ENCODE data around the gene TTI1. TPM values are rescaled to one million over a fixed set of nuclear protein-coding genes. Genes with fewer than 3 reads are reported as not detected.

Gene TTI1
- total RNA-seq, 1 experiment from 2014 or later, result 54.0 TPM

GRCh38 chr20:38001173-38001875 lies 31.9 kb downstream of the TTI1 start:
- no TSS peak for BruUV-seq (replicated peaks)
- TF ChIP-seq, protein P1, sequence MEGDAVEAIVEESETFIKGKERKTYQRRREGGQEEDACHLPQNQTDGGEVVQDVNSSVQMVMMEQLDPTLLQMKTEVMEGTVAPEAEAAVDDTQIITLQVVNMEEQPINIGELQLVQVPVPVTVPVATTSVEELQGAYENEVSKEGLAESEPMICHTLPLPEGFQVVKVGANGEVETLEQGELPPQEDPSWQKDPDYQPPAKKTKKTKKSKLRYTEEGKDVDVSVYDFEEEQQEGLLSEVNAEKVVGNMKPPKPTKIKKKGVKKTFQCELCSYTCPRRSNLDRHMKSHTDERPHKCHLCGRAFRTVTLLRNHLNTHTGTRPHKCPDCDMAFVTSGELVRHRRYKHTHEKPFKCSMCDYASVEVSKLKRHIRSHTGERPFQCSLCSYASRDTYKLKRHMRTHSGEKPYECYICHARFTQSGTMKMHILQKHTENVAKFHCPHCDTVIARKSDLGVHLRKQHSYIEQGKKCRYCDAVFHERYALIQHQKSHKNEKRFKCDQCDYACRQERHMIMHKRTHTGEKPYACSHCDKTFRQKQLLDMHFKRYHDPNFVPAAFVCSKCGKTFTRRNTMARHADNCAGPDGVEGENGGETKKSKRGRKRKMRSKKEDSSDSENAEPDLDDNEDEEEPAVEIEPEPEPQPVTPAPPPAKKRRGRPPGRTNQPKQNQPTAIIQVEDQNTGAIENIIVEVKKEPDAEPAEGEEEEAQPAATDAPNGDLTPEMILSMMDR (IDR thresholded peaks at IDR 0.05; ENCODE audit: unreplicated experiment), result no peak
- Mint-ChIP-seq H3K4me1 (ENCODE audit: low read depth, unreplicated experiment) (no peaks in the 10 kb centered on the region), H3K9me3 (ENCODE audit: low read depth, unreplicated experiment) (no peaks in the 10 kb centered on the region), H3K27ac (ENCODE audit: unreplicated experiment) (no peak overlapping the region), H3K27me3 (ENCODE audit: unreplicated experiment) (no peaks in the 10 kb centered on the region), H3K36me3 (ENCODE audit: insufficient read depth, unreplicated experiment) (peaks cover 42% of the 10 kb centered on the region), H3K4me3 (ENCODE audit: low read depth, unreplicated experiment) (no peak overlapping the region)
- DNase-seq, result no peak
- intact Hi-C loops (cut with micrococcal nuclease; ENCODE audit: unreplicated experiment), result no loop called here
- CTCF ChIA-PET, result no interaction called here

DNA sequence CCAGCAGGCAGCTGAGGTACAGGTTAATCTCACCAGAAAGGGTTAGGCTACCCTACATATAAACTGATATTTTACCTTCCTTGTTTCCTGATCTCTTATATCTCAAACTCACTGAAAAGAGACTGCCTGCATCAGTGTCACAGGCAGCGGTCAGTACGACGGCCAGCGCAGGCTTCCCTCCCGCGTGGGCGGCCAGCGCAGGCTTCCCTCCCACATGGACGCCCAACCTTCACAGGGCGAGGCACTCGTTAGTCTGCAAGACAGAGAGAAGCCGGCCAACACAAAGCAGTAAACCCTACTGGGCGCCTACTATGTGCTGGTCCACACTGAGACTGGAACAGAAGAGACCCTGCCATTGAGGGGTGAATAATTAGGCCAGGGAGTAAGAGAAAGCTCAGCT lies 33.0 kb downstream of the TTI1 start:
- DNase-seq, result no peak
- Mint-ChIP-seq H3K27ac (ENCODE audit: unreplicated experiment) (no peak overlapping the region), H3K36me3 (ENCODE audit: insufficient read depth, unreplicated experiment) (peaks cover 42% of the 10 kb centered on the region), H3K27me3 (ENCODE audit: unreplicated experiment) (no peaks in the 10 kb centered on the region), H3K4me1 (ENCODE audit: low read depth, unreplicated experiment) (no peaks in the 10 kb centered on the region), H3K9me3 (ENCODE audit: low read depth, unreplicated experiment) (no peaks in the 10 kb centered on the region), H3K4me3 (ENCODE audit: low read depth, unreplicated experiment) (no peak overlapping the region)
- TF ChIP-seq, protein P1 (IDR thresholded peaks at IDR 0.05; ENCODE audit: unreplicated experiment), result no peak
- intact Hi-C loops (cut with micrococcal nuclease; ENCODE audit: unreplicated experiment), result no loop called here
- no TSS peak for BruUV-seq (replicated peaks)
- CTCF ChIA-PET, result no interaction called here

- intact Hi-C loops (cut with micrococcal nuclease; ENCODE audit: unreplicated experiment), result no loop called here
- BruUV-seq (replicated peaks), result no TSS peak
- CTCF ChIA-PET, result no interaction called here
- Mint-ChIP-seq H3K27ac (ENCODE audit: unreplicated experiment) (no peak overlapping the region), H3K36me3 (ENCODE audit: insufficient read depth, unreplicated experiment) (peaks cover 46% of the 10 kb centered on the region), H3K27me3 (ENCODE audit: unreplicated experiment) (no peaks in the 10 kb centered on the region), H3K4me1 (ENCODE audit: low read depth, unreplicated experiment) (no peaks in the 10 kb centered on the region), H3K9me3 (ENCODE audit: low read depth, unreplicated experiment) (no peaks in the 10 kb centered on the region), H3K4me3 (ENCODE audit: low read depth, unreplicated experiment) (no peak overlapping the region)
- no peak for DNase-seq
- TF ChIP-seq, protein P1 (IDR thresholded peaks at IDR 0.05; ENCODE audit: unreplicated experiment), result no peak
Observed at GRCh38 chr20:37999526-38000263, 33.6 kb downstream of the TTI1 start.

- CTCF ChIA-PET, result interaction anchor here (1.1 kb wide), 1 partner anchor 36 kb away, joined by 3 read pairs; the partner anchor contains the start of genes RPRD1B and TTI1
- BruUV-seq (replicated peaks), result no TSS peak
- intact Hi-C loops (cut with micrococcal nuclease; ENCODE audit: unreplicated experiment), result no loop called here
- Mint-ChIP-seq H3K36me3 (ENCODE audit: insufficient read depth, unreplicated experiment) (peaks cover 40% of the 10 kb centered on the region), H3K4me1 (ENCODE audit: low read depth, unreplicated experiment) (no peaks in the 10 kb centered on the region), H3K9me3 (ENCODE audit: low read depth, unreplicated experiment) (no peaks in the 10 kb centered on the region), H3K4me3 (ENCODE audit: low read depth, unreplicated experiment) (no peak overlapping the region), H3K27ac (ENCODE audit: unreplicated experiment) (no peak overlapping the region), H3K27me3 (ENCODE audit: unreplicated experiment) (no peaks in the 10 kb centered on the region)
- TF ChIP-seq, protein P1 (IDR thresholded peaks at IDR 0.05; ENCODE audit: unreplicated experiment), result no peak
- DNase-seq, result no peak
Observed at GRCh38 chr20:37997516-37997915, 35.7 kb downstream of the TTI1 start.
